Activated CD8-positive, alpha-beta memory T cell treated with anti-CD3 and anti-CD28 coated beads for 1 hour (primary cell): ENCODE data around the gene KDSR.

Experiments
- DNase-seq, 2 donors: peaks; one replicate each; pipeline ENCODE4 v3.0.0-alpha.2; 2020; ENCODE audit warnings: low read depth in 1 of 2; ENCODE audit errors: extremely low read depth in 1 of 2

KDSR gene, protein sequence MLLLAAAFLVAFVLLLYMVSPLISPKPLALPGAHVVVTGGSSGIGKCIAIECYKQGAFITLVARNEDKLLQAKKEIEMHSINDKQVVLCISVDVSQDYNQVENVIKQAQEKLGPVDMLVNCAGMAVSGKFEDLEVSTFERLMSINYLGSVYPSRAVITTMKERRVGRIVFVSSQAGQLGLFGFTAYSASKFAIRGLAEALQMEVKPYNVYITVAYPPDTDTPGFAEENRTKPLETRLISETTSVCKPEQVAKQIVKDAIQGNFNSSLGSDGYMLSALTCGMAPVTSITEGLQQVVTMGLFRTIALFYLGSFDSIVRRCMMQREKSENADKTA

DNA sequence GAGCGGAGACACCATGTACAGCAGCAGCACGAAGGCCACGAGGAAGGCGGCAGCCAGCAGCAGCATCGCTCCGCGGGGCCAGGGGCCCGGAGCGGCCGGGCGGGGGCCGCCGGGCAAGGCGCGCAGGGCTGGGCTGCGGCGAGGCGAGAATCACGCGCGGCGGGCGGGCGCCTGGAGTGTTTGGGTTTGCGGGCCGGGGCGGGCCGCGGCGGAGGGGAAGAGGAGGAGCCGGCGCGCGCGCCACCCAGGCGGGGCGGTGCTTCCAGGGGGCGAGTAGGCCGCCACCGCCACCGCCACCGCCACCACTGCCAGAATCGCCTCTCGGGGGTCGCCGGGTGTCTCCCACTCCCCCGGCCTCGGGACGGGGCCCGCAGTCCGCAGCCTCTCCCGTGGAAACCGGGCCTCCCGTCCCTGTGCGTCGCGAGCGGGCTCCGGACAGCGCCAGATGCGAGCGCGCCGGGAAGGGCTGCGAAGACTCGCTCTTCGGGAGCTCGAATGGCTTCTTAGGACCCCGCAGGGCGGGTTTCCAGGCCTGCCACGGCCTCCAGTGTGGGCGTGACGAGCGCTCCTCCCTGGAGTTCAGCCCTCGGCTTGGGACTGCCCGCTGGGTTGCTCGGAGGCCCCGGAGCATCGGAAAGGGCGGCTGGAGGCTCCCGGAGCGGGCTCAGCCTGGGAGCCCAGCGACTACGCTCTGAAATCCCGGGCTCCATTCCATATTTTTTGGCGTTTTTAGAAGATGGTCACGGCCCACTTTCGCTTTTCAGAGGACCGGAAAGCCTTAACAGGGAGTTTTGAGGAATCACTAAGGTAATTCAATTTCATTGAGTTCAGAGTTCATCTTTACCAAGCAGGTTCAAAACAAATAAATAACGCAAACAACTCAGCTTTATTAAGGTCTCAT lies at the start of gene KDSR:
TSS of gene KDSR (minus strand) at position 154 of the 901 bp plus-strand sequence. CDS start at position 66, 88 bp downstream.
- DNase-seq, result peak; percentile 26 to 70

DNA sequence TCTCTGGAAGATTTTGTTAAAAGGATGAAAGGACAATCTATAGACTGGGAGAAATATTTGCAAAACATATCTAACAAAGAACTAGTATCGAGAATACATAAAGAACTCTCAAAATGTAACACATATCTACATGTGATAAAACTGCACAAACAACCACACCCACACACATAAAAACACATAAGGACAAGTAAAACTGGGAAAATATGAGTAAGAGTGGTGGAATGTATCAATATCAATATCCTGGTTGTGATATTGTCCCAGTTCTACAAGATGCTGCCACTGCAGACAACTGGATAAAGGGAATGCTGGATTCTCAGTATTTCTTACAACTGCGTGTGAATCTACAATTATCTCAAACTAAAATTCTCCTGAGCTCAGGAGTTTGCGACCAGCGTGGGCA lies 45.9 kb upstream of the KDSR start:
- DNase-seq, result no peak

DNA sequence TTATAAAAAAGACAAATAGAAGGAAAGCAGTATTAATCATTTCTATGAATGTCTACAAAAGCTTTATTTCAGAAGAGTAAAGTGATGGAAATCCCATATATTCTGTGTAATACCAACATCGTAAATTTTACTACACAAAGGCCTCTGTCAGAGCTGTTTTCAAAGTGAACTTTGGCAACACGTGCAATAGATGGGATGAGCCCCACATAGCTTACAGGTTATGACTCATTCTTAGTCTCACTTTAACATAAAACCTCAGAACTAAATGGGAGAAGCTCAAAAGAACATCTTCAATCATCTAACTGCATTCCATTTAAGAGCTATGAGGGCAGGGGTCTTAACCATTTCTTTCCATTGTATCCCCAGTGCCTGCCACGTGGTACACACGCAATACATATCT lies 43.8 kb upstream of the KDSR start:
- DNase-seq, result no peak

DNA sequence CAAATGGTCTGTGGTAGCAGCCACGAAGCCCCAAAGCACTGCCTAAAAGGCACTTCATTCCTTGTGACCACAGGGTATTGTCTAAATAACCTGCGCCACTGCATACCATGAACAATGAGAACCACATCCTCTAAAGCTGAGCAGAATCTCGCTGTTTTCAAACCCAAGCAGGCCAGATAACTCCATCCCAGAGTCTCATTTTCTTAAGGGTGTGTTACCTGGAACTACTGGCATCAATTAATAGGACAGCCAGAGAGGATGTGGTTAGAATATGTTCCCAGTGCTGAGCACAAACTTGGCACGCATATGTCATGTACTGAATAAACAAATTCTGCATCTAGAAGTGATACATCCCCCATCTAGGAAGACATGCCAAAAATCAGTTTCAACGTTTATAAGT lies 42.3 kb upstream of the KDSR start:
- DNase-seq, result no peak

DNA sequence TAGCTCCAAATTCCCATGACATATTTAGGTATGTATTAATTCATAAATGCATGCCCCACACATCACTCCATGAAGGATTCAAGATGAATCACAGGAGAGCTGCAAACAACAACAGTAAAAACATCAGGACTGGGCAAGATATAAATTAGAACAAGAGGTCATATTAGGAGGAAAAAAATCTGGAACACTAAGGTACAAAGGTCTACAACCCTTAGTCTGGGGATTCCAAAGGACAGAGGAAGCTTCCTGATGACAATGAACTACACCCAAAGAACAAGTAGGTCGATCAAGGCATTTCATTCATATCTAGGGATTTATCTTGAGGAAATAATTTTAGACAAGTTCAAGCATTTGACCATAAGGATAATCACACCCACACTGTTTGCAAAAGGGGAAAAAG lies 40.7 kb upstream of the KDSR start:
- no peak for DNase-seq

DNA sequence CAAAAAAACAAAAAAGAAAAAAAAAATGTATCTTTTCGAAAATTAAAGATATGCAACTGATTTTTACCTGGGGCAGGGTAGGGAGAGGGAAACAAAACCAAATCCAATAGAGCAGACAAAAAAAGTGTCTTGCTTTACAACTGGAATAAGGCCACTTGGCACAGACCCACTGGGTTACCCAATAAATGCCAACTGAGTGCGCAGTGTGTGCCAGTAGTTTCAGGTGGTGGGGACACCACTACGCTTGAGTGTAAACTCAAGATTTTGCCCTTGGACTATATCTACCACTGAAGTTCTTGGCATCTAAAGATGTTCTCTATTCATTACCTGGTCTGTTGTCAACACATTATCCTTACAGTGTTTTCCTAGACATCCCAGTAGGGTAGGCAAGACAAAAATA lies 39.0 kb upstream of the KDSR start:
- DNase-seq, result no peak

DNA sequence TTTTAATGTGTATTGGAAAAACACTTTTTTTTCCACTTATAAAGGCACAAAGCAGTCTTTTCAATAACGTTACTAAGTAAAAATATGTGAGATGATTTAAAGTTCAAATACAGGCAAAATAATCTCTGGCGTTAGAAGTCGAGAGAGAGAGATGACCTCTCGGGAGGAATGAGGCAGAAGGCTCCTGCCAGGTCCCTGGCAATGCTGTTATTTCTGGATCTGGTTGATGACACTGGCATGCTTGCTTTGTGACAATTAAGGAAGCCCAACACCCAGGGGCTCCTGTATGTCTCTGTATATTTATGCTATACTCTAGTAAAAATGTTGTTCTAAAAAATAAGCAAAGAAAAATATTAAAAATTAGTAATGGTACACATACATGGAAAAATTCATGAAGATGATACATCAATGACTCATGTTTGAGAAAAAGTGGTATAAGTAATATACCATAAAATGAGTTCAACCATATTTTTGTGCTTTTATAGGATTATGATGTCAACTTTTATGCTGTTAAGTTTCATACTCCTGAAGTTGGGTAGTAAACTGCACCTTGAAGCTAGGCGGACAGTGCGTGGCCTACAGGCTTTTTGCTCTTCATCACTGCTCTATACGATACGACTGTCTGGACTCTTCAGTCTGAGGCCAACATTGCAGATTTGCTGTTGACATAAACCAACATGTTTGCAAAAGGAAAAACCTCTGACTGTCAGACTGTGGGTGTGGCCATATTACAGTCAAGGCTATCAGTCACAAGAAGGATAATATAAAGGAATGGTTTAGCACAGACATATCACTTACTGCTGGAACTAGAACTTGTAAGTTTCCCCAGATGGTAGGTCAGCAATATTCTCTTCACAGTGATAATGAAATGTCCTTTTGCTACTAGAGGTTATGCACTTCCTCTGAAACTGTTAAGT lies 35.5 kb upstream of the KDSR start:
- DNase-seq, result no peak

DNA sequence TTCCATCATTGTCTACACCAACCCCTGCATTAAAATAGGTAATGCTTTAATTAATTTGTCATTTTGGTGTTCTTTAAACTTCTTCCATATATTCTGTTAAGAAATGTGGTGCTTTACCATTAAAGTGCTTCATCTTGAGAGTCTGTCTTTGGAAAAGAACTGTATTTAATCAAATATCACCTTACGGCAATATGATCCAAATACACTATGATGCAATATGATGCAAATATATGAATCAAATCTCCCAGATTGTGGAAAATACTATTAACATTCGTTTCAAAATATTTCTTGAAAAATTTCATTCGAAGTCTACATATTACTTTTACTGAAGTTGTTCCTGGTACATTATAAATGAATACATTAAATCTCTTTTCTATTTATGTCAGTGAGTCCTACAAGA lies 32.3 kb upstream of the KDSR start:
- DNase-seq, result no peak

DNA sequence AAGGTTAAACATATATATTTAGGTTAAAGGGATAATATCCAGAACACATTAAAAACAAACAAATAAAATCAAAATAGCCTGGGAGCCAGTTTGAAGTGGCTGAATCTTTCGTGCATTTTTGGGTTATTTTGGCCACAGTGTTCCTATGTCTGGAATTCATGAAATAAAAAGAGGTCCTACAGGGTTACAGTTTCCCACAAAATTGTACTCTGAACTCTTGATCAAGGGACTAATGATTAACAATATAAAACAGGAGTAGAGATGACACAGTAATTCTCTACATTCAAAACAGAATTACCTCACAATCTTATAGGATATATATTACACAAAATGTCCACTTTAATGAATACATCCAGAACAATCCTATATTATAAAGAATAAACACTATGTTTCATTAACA lies 30.3 kb upstream of the KDSR start:
- DNase-seq, result no peak

DNA sequence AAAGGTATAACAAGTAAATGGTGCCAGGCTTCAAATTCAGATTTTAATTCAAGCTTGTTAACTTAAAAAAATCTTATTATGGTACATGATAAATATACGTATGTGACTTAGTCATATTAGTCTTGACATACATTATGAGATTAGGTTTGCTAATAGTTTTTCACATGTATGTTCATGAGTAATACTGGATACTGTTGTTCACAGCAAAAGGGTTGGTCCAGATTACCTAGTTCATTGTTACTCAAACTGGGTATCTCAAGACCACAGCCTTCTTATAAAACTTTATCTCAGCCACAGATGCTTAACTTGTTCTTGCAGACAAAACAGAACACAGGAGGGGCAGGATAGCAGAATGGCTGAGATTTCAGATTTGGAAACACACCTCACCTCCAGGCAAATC lies 28.5 kb upstream of the KDSR start:
- DNase-seq, result no peak

DNA sequence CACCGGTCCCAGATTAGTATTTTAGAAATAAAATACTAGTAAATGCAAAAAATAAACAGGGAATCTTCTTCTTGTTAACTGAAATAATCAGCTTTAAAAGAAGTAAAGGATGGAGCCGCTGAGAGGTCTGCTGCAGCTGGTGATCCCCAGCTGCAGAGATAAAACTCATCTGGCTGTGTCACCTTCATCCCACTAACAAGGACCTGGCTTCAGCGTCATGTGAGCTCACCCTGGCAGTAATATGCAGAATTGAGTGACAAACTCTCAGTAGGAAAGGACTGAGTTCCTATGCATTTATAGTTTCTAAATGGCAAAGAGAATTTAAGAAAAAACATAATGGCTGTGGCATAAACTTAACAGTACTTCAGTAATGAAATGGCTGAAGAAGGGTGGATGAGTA lies 27.9 kb upstream of the KDSR start:
- DNase-seq, result no peak

DNA sequence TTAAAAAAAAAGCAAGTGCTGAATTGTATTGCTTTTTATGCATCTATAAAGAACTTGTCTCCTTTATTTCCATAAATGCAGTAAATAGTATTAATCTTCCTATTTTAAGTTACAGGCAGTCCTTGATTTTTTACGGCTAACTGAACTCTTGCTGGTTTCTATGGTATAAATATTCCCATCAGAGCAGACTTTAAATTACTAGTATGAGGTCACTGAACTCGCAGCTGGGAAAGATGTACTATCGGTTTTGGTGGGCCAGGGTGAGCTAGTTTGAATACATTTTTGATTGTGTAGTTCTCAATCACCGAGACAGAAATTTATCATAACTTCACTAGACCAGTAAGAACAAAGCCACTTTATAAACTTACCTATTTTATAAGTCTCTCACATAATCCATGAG lies 20.9 kb upstream of the KDSR start:
- no peak for DNase-seq

DNA sequence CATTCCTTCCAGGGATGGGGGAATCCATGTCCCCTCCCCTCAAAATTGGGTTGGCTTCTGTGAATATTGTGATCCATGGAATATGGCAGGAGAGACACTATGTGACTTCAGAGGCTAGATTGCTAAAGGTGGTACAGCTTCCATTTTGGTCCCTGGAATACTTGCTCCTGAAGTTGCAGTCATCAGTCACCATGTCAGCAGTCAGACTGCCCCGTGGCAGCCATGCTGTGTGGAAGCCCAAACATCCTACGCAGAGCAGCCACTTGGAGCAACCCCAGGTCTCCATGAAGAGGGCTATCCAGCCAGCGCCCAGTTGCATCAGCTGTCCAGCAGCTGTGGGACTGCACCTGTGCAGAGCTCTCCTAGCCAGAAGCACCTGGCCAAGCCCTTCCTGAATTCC lies 15.8 kb upstream of the KDSR start:
- DNase-seq, result no peak

DNA sequence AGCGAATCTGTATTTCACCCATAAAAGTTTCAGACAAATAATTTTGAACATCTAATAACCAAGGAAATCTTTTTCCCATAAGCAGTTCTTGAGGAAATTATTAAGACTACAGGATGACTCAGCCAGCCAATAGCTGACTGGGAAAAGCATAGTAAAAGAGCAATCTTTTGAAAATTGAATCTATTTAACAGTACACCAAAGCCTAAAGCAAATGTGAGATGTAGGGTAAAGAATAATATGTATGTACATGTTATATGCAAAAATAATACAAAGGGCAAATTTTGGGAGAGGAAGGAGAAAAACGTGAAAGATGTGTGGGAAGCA lies 12.6 kb upstream of the KDSR start:
- no peak for DNase-seq

DNA sequence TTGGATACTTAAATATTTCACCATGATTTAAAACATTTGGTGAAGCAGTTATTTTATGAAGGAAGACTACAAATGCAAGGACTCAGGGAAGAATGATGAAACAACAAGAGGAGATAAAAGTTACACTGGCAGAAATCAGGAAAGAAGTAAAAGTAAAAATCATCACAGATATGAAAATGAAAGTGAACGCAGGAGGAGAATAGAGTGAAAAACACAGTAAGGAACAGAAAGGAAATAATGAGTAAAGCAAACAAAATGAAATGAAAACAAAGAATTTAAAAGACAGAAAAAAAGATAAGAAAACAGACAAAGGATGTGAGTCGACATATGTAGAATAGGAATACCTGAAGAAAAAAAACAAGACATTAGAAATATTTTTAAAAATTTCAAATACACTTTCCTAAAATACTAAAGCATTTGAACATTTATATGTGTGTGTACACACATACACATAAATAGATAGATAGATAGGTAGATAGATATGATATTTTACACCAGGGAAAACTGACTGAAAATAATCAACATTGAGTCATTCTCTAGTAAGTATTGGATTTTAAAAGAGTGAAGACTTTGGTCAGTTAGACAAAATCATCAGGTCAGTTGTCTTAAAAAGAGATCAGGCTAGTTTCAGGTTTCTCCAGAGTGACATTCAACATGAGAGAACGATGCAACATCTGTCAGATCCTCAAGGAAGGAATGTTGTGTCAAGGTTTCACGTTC lies 12.1 kb upstream of the KDSR start:
- DNase-seq, result no peak

DNA sequence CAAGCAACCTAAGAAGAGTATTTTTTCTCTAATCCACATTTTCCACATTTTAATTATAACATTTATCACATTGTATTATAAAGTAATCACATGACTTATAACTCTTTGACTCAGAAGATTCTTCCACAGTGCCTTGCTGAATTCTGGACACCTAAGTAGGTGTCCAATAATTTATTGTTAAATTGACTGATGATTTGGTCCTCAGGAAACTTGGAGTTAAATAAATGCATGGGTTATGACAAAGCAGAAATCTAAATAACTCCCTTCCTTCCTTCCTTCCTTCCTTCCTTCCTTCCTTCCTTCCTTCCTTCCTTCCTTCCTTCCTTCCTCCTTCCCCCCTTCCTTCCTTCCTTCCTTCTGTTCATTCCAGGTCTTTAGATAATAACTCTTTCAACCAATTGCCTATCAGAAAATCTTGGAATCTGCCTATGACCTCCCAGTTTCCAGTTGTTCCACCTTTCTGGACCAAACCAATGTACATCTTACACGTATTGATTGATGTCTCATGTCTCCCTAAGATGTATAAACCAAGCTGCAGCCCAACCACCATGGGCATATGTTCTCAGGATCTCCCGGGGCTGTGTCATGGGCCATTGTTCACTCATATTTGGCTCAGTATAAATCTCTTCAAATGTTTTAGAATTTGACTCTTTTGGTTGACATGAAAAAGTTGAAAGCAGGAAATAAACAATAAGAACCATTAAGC lies 10.4 kb upstream of the KDSR start:
- DNase-seq, result no peak

DNA sequence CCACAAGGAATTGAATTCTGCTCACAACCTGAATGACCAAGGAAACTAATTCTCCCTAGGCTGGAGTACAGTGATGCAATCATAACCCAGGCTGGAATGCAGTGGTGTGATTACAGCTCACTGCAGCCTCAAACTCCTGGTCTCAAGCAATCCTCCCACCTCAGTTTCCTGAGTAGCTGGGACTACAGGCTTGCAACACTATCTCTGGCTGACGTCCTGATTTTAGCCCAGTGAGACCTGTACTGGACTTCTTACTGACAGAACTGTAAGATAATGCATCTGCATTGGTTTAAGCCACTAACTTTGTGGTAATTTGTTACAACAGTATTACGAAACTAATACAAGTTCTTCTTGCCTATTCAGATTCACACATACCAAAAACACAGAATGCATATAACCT lies 9.5 kb upstream of the KDSR start:
- no peak for DNase-seq

DNA sequence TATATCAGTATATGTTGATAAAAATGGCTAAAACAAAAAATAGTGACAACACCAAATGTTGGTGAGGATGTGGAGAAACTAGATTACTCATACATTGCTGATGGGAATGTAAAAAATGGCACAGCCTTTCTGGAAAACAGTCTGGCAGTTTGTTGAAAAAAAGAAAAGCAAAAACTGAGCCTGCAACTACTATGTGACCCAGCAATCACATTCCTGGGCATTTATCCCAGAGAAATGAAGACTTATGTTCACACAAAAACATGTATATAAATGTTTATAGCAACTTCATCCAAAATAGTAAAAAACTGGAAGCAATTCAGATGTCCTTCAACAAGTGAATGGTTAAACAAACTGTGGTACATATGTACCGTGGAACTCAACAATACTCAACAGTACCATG lies 7.5 kb upstream of the KDSR start:
- DNase-seq, result no peak

DNA sequence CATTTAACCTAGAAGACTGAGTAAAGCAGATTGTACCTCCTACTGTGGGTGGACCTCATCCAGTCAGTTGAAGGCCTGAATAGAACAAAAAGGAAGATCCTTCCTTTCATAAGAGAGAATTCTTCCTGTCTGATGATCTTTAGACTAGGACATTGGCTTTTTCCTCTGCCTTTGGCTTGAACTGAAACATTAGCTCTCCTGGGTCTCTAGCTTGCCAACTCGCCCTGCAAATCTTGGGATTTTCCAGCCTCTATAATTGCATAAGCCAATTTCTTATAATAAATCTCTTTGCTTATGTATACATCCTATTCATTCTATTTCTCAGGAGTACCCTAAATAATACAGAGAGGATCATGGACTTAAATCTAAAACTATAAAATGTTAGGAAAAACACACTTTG lies 6.2 kb upstream of the KDSR start:
- no peak for DNase-seq

DNA sequence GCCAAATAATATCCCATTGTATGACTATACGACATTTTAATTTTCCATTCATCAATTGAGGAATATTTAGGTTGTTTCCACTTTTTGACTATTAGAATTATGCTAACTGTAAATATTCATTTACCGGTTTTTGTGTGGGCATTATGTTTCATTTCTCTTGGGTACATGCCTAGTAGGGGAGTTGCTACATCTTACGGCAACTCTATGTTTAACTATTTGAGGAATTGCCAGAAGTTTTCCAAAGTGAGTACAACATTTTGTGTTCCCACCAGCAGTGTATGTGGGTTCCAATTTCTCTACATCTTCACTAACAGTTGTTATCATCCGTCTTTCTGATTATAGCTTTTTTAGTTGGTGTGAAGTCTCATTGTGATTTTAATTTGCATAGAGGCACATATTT lies 1.6 kb upstream of the KDSR start:
- DNase-seq, result no peak
